Heart right ventricle (tissue), 16 donors: ENCODE measurements around the gene FAM184B. TPM values are rescaled to one million over a fixed set of nuclear protein-coding genes. Genes with fewer than 3 reads are reported as not detected.
A peak's percentile ranks its signal among the peaks of the same experiment; 100 is the strongest.

Experiments
- ATAC-seq, 8 donors: fragments of 200-7000 bp; cut with Tn5 transposase; one replicate each; pipeline ENCODE4 v1.9.1; 2020; ENCODE audit warnings: mild to moderate bottlenecking in 8 of 8, moderate library complexity in 8 of 8, moderate number of reproducible peaks in 1 of 8
- DNase-seq, 2 donors: peaks; one replicate each; pipeline ENCODE4 v3.0.0-alpha.2; 2020
- H3K27ac ChIP-seq, 10 donors: fragments of 200-600 bp; sonication (generic) in 2 of 10; one replicate each; pipeline versions ENCODE4 v1.5.0 to v1.8.0; 2020 to 2022; ENCODE audit warnings: mild to moderate bottlenecking in 3 of 10
- H3K27me3 ChIP-seq, 7 donors: fragments of 200-600 bp; one replicate each; pipeline ENCODE4 v1.8.0; 2021 to 2022; ENCODE audit warnings: mild to moderate bottlenecking in 2 of 7
- H3K36me3 ChIP-seq, 9 donors: fragments of 200-600 bp; sonication (generic) in 1 of 9; one replicate each; pipeline versions ENCODE4 v1.5.0 to v1.8.0; 2020 to 2022; ENCODE audit warnings: mild to moderate bottlenecking in 2 of 9
- H3K4me1 ChIP-seq, 9 donors: fragments of 200-600 bp; sonication (generic) in 1 of 9; one replicate each; pipeline versions ENCODE4 v1.5.0 to v1.8.0; 2020 to 2022; ENCODE audit warnings: mild to moderate bottlenecking in 4 of 9
- H3K4me3 ChIP-seq, 10 donors: fragments of 200-600 bp; sonication (generic) in 2 of 10; one replicate each; pipeline versions ENCODE4 v1.5.0 to v1.8.0; 2020 to 2022; ENCODE audit warnings: mild to moderate bottlenecking in 7 of 10, moderate library complexity in 2 of 10
- H3K9me3 ChIP-seq, 11 donors: fragments of 200-600 bp in 10 of 11; sonication (generic) in 2 of 11; one replicate each; pipeline versions ENCODE4 v1.5.0 to v1.8.0; 2013 to 2022; ENCODE audit warnings: mild to moderate bottlenecking in 2 of 11, control low read depth in 1 of 11, moderate library complexity in 1 of 11
- WGBS, 2 donors: extraction: QIAGEN DNeasy Blood & Tissue Kit; methylation state at CpG; one replicate each; pipeline ENCODE4 v1.1.7; 2013; ENCODE audit warnings: inconsistent platforms in 1 of 2; 5-methylcytosine and 5-hydroxymethylcytosine counted together
- intact Hi-C, 10 donors: fragments of 100-400 bp; cut with DNase I; formaldehyde crosslinking; loops; one replicate each; pipeline versions ENCODE4 v1.11.1 to v1.14.2; 2022
- polyA plus RNA-seq, 2 donors: library from polyadenylated mRNA; stranded (reverse); fragments of 200-250 nt; gene quantifications; one replicate each; pipeline ENCODE4 v1.2.3, GENCODE V29; 2013
- total RNA-seq, 10 donors: library from RNA; stranded (reverse); fragmentation: NEBNext Ultra II Directional in 3 of 10; extraction: Animal tissue kit (Norgen Biotek cat#: 25700) in 3 of 10; gene quantifications; one replicate each; pipeline versions ENCODE4 v1.2.1 to v1.2.4, GENCODE V29; 2021 to 2023
- TF ChIP-seq, protein P1 (sequence below), 9 donors: fragments of 200-600 bp; sonication (generic) in 2 of 9; IDR thresholded peaks; one replicate each; pipeline versions ENCODE4 v1.5.0 to v1.8.0; 2021 to 2022; ENCODE audit warnings: antibody characterized with exemption in 9 of 9, mild to moderate bottlenecking in 5 of 9, moderate library complexity in 1 of 9
- donor health status: Arrhythmogenic right ventricular cardiomyopathy.
- donor health status: ischemic (EF 13 %, LVEDD 7.1; RV severe dilation, severe dysfunction).
- donor health status: healthy with polysubstance abuse.
- donor health status: DM: no; HTN: yes; CAD: no.
- donor health status: DM: no; HTN: no; CAD: no.
- donor health status: ischemic (EF 25% LVEDD 6.9; RV normal size, moderate dysfunction).
- donor health status: ischemic (EF 25% LVEDD 5.7; RV mildly dilated, moderate dysfunction).
- donor health status: healthy.
- donor health status: DM: yes; HTN: yes; CAD: no.
- donor health status: Ischemic cardiomyopathy.
- donor health status: ischemic (EF 35%, LVEDD 5.7; RV mildly dilated, moderate dysfunction).
- donor health status: nonischemic (EF 11% LVEDD 7.7; RV severe dilation, severe dysfunction).
- donor health status: DM: yes; HTN: yes; CAD: no.
- donor health status: PGD.
- donor health status: ischemic (EF 29% LVEDD 5.4; RV normal size, mild dysfunction).
- donor health status: nonischemic (EF 23%, LVEDD 6.1; RV moderate dilation, normal function).

Gene FAM184B
- total and polyA plus RNA-seq, 12 donors: 0.01 to 0.07 TPM; not detected in 10

DNA sequence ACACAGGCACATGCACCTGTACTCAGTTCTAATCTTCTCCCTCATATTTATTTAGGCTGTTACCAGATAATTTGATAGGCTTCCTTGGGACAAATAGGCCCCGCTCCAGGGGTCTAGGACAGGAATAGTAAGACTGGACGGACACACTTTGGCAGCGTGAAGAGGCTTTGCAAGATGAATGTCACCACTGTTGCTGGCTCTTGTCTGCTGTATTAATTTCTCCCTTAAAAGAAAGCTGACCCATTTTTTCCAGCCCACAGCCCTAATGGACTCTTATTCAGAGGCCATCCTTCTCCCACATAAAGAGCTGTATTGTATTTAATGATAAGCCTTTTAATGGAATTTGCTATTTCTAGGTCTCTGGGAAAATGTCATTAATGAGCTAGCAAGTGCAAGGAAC, 18.0 kb downstream of the FAM184B start:
- TF ChIP-seq, protein P1, sequence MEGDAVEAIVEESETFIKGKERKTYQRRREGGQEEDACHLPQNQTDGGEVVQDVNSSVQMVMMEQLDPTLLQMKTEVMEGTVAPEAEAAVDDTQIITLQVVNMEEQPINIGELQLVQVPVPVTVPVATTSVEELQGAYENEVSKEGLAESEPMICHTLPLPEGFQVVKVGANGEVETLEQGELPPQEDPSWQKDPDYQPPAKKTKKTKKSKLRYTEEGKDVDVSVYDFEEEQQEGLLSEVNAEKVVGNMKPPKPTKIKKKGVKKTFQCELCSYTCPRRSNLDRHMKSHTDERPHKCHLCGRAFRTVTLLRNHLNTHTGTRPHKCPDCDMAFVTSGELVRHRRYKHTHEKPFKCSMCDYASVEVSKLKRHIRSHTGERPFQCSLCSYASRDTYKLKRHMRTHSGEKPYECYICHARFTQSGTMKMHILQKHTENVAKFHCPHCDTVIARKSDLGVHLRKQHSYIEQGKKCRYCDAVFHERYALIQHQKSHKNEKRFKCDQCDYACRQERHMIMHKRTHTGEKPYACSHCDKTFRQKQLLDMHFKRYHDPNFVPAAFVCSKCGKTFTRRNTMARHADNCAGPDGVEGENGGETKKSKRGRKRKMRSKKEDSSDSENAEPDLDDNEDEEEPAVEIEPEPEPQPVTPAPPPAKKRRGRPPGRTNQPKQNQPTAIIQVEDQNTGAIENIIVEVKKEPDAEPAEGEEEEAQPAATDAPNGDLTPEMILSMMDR (IDR thresholded peaks at IDR 0.05): no peak
- H3K27me3 ChIP-seq: peaks cover 0 to 4% (median 0%) of the 10 kb centered on the region in 7 donors
- DNase-seq (no peak), ATAC-seq (peak in 1 of 8 donors; percentile 20)
- H3K36me3 ChIP-seq: no peaks in the 10 kb centered on the region
- no peak overlapping the region for H3K4me3 ChIP-seq
- H3K27ac ChIP-seq: no peak overlapping the region
- H3K4me1 ChIP-seq: no peaks in the 10 kb centered on the region
- intact Hi-C loops: no loop called here
- H3K9me3 ChIP-seq: peaks cover 0 to 15% (median 0%) of the 10 kb centered on the region in 11 donors
- WGBS, 2 donors: 70 to 75% methylated on average over 3 of the region's 3 CpGs

DNA sequence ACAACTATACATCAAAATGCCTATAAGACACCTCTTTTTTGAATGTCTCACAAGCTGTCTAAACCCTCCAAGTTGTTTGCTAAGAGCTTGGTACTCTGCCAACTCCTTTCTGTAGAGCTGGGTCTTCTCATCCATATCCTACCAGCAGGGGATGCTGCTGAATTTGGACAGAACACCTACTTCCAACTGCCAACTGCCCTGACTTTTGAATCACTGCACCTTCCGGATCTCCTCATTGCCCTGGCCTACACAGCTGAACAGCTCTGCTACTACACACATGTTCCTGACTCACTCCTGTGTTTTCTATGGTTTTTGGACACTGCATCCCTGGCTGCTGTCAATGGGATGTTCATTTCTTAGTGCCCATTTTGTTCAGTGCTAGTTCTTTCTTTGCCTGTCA, 18.7 kb downstream of the FAM184B start:
- intact Hi-C loops: no loop called here
- 76 to 89% methylated on average over 1 of the region's 1 CpG for WGBS, 2 donors
- H3K27ac ChIP-seq: no peak overlapping the region

DNA sequence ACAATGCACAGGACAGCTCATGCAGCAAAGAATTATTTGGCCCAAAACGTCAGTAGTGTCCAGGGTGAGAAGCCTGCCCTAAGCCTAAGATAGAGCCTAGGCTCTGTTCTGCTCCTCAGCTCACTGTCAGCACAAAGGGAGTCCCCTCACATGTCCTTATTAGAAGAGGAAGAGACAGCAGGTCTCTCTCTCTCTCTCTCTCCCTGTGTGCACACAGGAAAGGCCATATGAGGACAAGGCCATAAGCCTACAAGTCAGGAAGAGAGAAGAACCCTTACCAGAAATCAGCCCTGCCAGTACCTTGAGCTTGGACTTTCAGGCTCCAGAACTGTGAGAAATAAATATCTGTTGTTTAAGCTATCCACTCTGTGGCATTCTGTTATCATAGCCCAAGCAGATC, 20.4 kb downstream of the FAM184B start:
- WGBS, 2 donors: 43 to 56% methylated on average over 1 of the region's 1 CpG
- DNase-seq (no peak), ATAC-seq (no peak)
- no peaks in the 10 kb centered on the region for H3K36me3 ChIP-seq
- intact Hi-C loops: no loop called here
- TF ChIP-seq, protein P1 (IDR thresholded peaks at IDR 0.05): no peak
- no peaks in the 10 kb centered on the region for H3K4me1 ChIP-seq
- no peaks in the 10 kb centered on the region for H3K27me3 ChIP-seq
- no peak overlapping the region for H3K4me3 ChIP-seq
- peaks cover 0 to 8% (median 0%) of the 10 kb centered on the region in 11 donors for H3K9me3 ChIP-seq
- H3K27ac ChIP-seq: no peak overlapping the region

More for the DNA sequence above, 18.7 kb downstream of the FAM184B start:
- ATAC-seq (no peak), DNase-seq (no peak)
- H3K9me3 ChIP-seq: peaks cover 0 to 15% (median 0%) of the 10 kb centered on the region in 11 donors
- H3K4me3 ChIP-seq: no peak overlapping the region
- no peaks in the 10 kb centered on the region for H3K4me1 ChIP-seq
- H3K36me3 ChIP-seq: no peaks in the 10 kb centered on the region
- TF ChIP-seq, protein P1 (IDR thresholded peaks at IDR 0.05): no peak
- no peaks in the 10 kb centered on the region for H3K27me3 ChIP-seq

DNA sequence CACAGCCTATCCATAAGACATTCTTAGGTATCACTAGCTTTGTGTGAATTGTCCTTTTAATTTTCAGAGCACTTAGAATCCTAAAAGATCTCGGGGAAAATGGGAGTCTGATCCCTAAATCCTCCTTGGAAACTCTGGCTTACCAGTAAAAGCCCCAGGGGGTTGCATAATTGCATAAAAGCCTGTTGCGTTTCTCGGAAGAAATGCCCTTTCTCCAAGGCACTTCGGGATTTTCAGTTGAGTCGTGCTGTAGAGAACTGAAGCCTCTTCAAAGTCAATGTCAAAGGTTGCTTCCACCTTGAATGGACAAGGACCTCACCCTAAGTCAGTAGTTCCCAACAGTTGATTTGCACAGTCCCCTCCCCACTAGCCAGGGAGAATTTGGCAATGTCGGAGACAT, 20.8 kb downstream of the FAM184B start:
- H3K9me3 ChIP-seq: peaks cover 0 to 8% (median 0%) of the 10 kb centered on the region in 11 donors
- 66 to 67% methylated on average over 6 of the region's 6 CpGs for WGBS, 2 donors
- H3K27ac ChIP-seq: no peak overlapping the region
- TF ChIP-seq, protein P1 (IDR thresholded peaks at IDR 0.05): no peak
- DNase-seq (no peak), ATAC-seq (no peak)
- no peaks in the 10 kb centered on the region for H3K27me3 ChIP-seq
- H3K4me1 ChIP-seq: no peaks in the 10 kb centered on the region
- no peaks in the 10 kb centered on the region for H3K36me3 ChIP-seq
- intact Hi-C loops: no loop called here
- H3K4me3 ChIP-seq: no peak overlapping the region
